Heart left ventricle (tissue), 13 donors: ENCODE measurements around the gene PRCC.

ENCODE experiments used
- CTCF ChIP-seq, 12 donors: fragments of 200-600 bp; sonication (generic) in 4 of 12; IDR thresholded peaks; one replicate each; pipeline versions ENCODE4 v1.5.0 to v1.8.0; 2018 to 2022; ENCODE audit warnings: antibody characterized with exemption in 12 of 12, mild to moderate bottlenecking in 5 of 12
- POLR2A ChIP-seq, 2 donors: fragments of 450-650 bp; IDR thresholded peaks; one replicate each; pipeline ENCODE4 v1.6.1; 2017; ENCODE audit warnings: antibody characterized with exemption in 2 of 2, mild to moderate bottlenecking in 2 of 2, moderate library complexity in 2 of 2
- donor health status: ischemic (EF 13 %, LVEDD 7.1; RV severe dilation, severe dysfunction).
- donor health status: DM: no; HTN: yes; CAD: no.
- donor health status: DM: no; HTN: no; CAD: no.
- donor health status: ischemic (EF 25% LVEDD 6.9; RV normal size, moderate dysfunction).
- donor health status: ischemic (EF 25% LVEDD 5.7; RV mildly dilated, moderate dysfunction).
- donor health status: ischemic (EF 35%, LVEDD 5.7; RV mildly dilated, moderate dysfunction).
- donor health status: nonischemic (EF 11% LVEDD 7.7; RV severe dilation, severe dysfunction).
- donor health status: DM: yes; HTN: yes; CAD: no.
- donor health status: PGD.
- donor health status: ischemic (EF 29% LVEDD 5.4; RV normal size, mild dysfunction).
- donor health status: nonischemic (EF 23%, LVEDD 6.1; RV moderate dilation, normal function).

DNA sequence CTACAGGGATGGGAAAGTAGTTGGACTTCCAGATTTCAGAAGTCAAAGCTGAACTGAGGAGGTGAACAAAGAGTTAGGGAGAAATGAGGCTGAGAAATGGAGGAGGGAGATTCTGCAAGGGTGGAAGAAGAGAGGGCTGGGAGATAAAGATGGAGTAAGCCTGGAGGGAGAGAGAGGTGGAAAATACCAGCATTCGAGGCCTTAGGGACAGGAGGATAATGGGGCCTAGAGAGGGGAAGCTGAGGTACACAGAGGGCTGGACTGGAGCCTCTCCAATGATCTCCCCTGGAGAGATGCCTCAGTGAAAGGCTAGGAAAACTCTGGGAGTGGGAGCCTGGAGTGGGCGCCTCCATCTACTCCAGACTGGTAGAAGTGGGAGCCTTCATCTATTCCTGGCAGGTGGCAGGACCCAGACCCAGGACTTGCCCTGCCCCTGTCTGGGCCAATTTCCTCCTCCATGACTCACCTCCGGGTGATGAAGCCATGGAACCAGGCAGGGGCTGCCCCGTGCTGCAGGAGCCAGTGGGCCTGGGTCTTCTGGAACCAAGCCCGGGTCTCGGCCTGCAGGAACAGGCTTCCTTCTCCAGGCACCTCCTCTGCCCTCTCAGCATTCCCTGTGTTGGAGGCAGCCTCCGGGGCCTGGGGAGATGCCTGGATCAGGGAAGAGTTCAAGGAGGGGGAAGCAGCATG lies 47.4 kb downstream of the PRCC start:
- TF ChIP-seq CTCF (IDR thresholded peaks at IDR 0.05) (no peak), POLR2A (IDR thresholded peaks at IDR 0.05) (no peak)
